GM21717 (cell line): ENCODE data around the gene ATRN.

Experiments used
- ATAC-seq: cut with Tn5 transposase; IDR thresholded peaks from one replicate; pipeline ENCODE4 v1.9.1; 2021; ENCODE audit warnings: mild to moderate bottlenecking, moderate library complexity; ENCODE audit not compliant: unreplicated experiment

Gene ATRN

DNA sequence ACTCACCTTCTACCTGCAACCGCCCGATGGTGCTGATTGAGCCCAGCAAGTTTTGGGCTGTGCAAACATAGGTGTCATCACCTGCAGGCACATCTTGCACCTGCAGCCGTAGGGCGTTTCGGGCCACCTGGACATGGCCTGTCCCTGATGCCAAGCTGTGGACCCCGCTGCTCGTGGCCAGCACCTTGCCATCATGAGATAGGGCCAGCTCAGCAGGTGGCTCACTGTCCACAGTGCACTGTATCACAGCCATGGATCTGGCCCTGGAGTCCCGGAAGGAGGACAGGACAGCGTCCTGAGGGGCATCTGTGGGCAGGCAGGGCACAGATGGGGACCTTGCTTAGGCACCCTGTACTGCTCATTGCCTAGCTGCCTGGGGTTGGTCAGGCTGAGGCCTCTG lies 221.1 kb downstream of the ATRN start:
- no peak for ATAC-seq

DNA sequence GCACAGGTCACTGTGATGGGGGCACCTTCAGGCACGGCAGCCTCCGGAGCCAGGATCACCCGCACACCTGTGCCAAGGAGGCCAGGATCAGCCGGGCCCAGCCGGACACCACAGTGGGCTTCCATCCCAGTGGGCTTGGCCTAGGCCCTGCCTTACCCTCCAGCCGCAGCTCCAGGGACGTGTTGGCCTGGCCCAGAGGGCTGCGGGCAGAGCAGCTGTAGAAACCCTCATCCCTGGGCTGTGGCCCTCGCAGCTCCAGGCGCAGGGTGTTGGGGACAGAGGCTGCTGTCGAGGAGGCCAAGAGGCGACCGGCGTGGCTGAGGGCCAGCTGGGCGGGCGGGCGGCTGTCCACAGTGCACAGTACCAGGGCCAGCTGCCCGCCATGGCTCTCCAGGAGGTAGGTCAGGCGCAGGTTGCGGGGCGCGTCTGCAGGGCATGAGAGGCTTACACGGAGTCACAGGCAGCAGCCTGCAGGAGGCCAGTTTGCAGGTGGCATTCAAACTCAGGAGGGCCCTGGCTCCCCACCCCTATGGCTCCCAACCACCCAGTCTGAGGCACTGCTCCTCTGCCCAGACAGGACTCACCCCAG lies 222.0 kb downstream of the ATRN start:
- no peak for ATAC-seq

DNA sequence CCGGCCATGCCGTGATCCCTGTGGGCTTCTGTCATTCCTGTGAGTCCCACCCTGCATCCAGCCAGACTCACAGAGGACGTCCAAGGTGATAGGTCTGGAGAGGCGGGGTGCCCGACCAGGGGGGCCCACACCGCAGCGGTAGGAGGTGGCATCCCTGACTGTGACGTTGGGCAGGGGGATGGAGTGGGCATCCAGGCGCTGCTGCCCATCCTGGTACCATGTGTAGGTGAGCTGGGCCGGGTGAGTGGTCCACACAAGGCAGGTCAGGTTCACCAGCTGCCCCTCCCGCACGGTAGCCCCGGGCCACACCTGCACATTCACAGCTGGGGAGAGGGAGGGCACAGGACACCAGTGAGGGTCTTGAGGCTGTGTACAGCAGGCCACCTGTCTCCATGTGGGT lies 222.6 kb downstream of the ATRN start:
- no peak for ATAC-seq

DNA sequence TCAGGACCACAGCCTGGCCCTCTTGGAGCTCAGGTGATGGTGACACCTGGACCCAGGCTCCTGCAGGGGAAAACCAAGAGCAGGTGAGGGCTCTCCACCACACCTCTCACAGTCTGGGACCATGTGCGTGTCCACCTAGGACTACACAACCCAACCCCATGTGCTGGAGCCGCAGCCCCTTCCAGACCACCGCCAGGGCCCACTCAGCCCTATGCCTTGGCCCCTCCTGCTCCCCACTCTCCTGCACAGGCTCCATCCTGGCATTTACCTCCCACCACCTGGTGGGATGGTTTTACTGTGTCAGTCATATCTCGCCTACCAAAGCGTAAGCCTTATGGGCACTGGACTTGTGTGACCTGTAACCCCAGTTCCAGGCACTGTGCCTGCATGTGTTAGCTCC lies 224.0 kb downstream of the ATRN start:
- no peak for ATAC-seq

DNA sequence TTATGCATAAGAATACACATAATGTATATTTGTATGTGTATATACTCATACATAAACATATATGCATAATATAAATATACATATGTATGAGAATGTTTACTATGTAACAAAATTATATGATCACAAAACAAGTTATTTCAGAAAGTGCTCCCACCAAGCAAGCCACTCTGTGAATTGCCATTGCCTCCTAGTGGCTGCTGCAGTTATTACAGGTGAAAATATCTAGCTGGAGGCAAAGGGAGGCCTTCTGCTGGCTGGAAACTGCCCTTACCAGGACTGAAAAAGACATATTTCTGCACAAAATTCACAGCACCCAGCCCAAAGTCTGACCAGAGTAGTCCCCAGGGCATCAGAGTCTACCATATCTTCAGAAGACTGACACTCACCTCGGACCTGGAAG lies 225.4 kb downstream of the ATRN start:
- no peak for ATAC-seq

DNA sequence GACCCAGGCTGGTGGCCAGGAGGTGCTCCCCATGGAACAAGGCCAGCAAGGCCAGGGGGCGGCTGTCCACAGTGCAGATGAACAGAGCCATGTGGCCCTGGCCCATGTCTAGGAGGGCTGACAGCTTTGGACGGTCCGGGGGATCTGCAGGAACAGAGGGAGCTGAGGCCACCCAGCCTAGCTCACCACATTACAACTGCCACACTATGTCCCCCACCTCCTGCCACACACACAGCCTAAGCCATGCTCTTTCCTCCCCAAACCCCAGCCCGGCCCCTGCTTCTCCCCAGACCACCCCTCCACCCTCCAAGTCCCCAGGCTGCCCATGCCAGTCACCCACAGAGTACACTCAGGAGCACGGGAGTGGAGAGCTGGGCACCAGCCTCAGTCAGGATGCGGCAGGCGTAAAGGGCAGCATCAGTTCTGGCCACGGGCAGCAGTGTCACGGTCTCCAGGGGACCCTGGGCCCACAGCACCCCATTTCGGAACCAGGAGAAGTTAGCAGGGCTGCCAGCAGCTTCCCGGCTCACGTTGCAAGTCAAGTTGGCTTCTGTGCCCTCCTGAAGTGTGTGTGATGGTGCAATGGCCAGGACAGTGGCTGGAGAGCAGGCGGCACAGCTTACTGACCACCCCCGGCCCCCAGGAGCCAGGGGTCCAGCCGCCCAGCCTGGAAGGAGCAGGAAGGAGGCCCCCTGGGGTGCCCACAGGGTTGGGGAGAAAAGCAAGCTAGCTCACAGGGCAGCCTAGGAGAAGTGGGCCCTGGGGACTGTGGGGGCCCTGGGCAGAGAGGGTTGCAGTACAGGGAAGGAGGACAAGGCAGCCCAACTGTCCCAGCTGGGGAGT lies 226.1 kb downstream of the ATRN start:
- no peak for ATAC-seq

DNA sequence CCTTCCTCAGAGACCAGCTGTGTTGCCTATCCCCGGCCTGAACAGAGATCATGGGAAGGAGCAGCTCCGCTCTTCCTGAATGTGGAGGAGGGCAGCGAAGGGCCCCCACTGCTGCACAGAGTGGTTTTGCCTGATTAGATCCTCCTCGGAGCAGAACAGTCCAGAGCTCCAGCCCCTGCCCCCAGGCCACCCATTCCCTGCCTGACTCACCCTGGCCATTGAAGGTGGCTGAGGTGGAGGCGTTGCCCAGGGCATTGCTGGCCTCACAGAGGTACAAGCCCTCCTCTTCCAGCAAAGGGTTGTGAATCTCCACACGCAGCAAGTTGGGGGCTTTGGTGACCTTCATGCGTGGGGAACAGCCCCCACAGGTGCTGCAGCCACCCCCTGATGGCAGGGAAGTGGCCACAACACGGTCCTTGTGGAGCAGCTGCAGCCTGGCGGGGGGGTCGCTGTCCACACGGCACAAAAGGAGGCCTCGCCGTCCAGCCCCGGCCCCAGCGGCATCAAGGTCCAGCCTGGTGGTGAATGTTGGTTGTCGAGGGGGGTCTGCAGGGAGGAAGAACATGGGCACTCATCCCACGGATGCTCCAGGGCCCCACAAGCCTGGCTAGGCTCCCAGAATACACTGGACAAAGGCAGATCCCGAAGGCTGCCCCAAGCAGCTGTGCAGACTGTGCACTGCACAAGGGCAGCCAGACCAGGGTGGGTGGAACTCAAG lies 226.9 kb downstream of the ATRN start:
- ATAC-seq, result no peak

DNA sequence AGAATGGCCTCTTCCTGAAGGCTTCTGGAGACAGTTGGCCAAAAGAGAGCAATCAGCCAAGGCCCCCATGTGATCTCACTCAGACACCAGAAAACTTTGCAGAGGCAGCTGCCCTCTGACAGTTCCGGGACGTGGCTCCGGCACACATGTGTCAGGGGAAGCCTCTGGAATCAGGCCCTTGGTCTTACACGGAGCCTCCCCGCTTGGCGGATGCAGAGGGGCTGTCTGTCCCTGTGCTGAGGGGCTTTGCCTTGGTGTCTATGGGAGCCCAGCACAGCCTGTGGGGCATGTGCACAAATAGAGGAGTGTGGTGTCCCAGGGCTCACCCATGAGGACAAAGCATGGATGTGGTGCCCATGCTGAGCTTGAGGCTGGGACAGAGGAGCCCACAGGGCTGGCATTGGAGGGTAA lies 227.8 kb downstream of the ATRN start:
- ATAC-seq, result no peak

DNA sequence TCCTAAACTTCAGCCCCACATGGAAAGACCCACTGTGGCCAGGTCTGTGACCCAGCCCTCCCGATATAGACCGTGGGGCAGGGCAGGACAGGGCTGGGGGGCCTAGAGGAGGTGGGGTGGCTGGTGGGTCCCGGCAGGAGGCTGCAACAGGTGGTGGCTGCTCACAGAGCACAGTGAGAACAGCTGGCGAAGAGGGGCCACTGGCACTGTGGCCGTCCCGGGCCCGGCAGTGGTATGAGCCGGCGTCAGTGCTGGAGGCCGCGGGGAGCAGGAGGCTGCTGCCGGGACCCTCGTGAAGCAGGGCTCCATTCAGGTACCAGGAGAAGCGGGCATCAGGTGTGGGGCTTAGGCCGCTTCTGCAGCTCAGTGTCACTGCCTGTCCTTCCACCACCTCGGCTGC lies 228.2 kb downstream of the ATRN start:
- no peak for ATAC-seq
